ENCODE data around the gene DIPK1A. TPM values are rescaled to one million over a fixed set of nuclear protein-coding genes. Genes with fewer than 3 reads are reported as not detected.

DIPK1A gene
- total RNA-seq, 1 experiment from 2014 or later = 10.5 TPM

DNA sequence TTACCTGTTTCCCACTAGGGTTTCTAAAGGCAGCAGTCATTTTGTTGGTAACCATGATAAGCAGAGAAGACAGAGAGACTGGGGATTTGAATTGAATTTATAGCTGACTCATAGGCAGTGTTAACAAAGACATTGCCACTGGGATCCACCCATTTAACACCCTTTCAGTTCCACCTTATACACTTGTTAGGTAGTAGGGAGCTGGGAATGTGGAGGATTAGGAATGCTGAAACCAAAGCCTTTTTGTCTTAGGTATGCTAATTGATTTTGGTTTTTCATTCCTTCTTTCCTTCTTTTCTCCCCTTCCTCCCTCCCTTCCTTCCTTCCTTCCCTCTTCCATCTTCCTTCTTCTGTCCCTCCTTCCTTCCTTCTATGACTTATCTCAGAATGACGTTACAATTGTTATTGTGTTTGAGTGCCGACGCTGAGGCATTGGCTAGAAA is 168.9 kb downstream of the DIPK1A start:
- Histone ChIP-seq H3K4me2 (no peak overlapping the region; the same call in 1 of the 2 replicates), H3K4me1 (replicated peaks; ENCODE audit: insufficient read depth) (peaks cover 10% of the 10 kb centered on the region; the same call in 1 of the 2 replicates), H3K9me2 (ENCODE audit: insufficient read depth) (no peaks in the 10 kb centered on the region), H3K79me2 (ENCODE audit: low read depth) (no peaks in the 10 kb centered on the region), H3K27me3 (ENCODE audit: insufficient read depth, low read depth) (no peaks in the 10 kb centered on the region), H3K9me3 (ENCODE audit: insufficient read depth, low read depth) (no peaks in the 10 kb centered on the region), H4K20me1 (ENCODE audit: insufficient read depth) (no peaks in the 10 kb centered on the region), H3K27ac (no peak overlapping the region), H2AFZ (no peak overlapping the region; the same call in 1 of the 2 replicates), H3K4me3 (no peak overlapping the region), H3K36me3 (ENCODE audit: low read depth) (no peaks in the 10 kb centered on the region), H3F3A (ENCODE audit: insufficient read depth, low read depth) (no peaks in the 10 kb centered on the region)
- ChIA-PET CTCF (interaction anchor here (0.8 to 1.0 kb wide), 2 partner anchors 26 to 43 kb away, joined by 3 to 6 read pairs; no protein-coding TSS in a partner anchor), POLR2A (ENCODE audit: unreplicated experiment) (interaction anchor here (0.5 to 0.7 kb wide), 4 partner anchors 26 to 1229 kb away, joined by 4 to 7 read pairs (median 6); no protein-coding TSS in a partner anchor)
- BruUV-seq (replicated peaks) = no TSS peak
- TF ChIP-seq, protein P1, sequence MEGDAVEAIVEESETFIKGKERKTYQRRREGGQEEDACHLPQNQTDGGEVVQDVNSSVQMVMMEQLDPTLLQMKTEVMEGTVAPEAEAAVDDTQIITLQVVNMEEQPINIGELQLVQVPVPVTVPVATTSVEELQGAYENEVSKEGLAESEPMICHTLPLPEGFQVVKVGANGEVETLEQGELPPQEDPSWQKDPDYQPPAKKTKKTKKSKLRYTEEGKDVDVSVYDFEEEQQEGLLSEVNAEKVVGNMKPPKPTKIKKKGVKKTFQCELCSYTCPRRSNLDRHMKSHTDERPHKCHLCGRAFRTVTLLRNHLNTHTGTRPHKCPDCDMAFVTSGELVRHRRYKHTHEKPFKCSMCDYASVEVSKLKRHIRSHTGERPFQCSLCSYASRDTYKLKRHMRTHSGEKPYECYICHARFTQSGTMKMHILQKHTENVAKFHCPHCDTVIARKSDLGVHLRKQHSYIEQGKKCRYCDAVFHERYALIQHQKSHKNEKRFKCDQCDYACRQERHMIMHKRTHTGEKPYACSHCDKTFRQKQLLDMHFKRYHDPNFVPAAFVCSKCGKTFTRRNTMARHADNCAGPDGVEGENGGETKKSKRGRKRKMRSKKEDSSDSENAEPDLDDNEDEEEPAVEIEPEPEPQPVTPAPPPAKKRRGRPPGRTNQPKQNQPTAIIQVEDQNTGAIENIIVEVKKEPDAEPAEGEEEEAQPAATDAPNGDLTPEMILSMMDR (conservative IDR thresholded peaks at IDR 0.05) = no peak
- no peak for TF ChIP-seq EZH2 (IDR thresholded peaks at IDR 0.05; ENCODE audit: low read depth)
- intact Hi-C loops (cut with micrococcal nuclease; ENCODE audit: unreplicated experiment) = loop anchor here (2.0 kb wide), 1 partner anchor 38 kb away; no protein-coding TSS in a partner anchor
- DNase-seq = no peak

Other genes with a start within 250 kb of the DIPK1A start
- gene EVI5, start 176.4 kb downstream of the DIPK1A start, total RNA-seq (2021) = 32.0 and 33.9 TPM in 2 replicates
- 1,021 and 1,050 TPM in 2 replicates for gene RPL5, start 129.4 kb downstream of the DIPK1A start, total RNA-seq (2021)
- gene MTF2, start 117.8 kb upstream of the DIPK1A start, total RNA-seq (2021) = 31.7 and 38.6 TPM in 2 replicates
- 45.6 and 51.0 TPM in 2 replicates for gene TMED5, start 219.0 kb upstream of the DIPK1A start, total RNA-seq (2021)
- 14.1 and 15.4 TPM in 2 replicates for gene CCDC18, start 219.3 kb upstream of the DIPK1A start, total RNA-seq (2021)

All from PC-9 (cell line).